ENCODE data around the gene PLD4.

Gene PLD4

DNA sequence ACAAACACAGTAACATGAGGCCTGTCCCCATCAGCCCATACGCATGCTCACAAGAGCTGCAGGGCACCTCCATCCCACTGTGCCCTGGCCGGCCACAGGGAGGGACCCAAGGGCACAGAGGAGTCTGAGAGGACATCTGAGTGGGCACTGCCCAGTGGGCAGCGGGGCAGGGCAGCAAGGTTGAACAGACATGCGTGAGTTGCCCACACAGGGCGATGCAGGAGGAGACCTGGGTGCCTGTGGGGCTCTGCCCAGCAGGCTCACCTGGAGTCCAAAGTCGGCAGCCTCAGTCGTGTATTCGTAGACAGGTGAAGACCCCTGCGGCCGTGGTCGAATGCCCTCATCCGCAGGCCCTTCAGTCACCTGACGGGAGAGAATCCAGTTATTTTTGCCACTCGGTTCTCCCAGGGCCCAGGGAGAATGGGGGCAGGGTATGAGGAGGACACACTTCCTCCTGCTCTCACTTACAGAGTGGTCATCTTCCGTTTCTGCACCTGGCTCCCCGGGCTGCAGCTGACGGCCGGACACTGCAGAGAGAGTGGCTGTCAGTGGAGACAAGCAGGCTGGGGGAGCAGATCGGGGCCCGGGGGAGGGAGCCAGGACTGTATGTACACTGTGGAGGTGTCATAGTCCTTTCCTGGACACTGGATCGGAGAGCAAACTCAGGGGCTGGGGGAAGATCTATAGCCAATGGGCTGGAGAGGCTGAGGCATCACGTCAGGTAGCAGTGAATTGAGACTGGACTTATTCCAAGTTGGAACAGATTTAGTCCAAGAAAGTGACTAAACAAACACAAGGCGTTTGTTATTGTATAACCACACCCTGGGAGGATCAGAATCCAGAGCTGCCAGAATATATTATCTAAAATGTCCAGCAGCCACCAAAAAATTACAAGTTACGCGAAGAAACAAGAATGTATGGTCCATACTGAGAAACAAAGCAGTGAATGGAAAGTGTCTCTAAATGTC lies 32.8 kb downstream of the PLD4 start:
- no peak for DNase-seq

GRCh38 chr14:104964546-104964945 lies 39.9 kb downstream of the PLD4 start:
- DNase-seq = no peak

DNA sequence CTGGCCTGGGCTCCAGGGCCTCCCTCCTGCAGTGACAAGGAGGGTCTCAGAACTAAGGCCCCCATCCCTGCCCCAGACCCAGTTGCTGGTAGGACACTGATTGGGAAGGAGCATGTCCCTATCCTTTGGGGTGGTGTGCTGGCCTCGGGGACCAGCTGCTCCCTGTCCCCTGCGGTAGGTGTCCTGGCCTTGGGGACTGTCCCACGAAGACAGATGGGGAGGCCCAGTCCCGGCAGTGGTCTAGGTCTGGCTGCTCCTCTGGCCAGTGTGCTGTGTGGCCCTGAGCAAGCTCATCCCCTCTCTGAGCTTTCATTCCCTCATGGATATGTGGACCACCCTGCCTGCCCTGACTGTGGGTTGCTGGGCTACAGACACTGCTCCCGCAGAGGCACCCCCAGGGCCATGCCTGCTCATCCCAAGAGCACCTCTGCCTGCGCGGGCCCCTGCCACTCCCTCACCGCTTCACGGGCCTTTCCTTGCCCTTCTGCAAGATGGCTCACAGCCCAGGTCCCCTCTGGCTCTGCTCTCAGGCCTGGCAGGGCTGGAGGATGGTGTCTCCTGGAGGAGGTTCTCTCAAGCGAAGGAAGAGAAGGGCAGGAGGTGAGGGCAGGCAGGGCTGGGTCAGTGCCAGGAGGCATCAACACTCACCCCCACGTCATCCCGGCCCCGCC lies 41.0 kb downstream of the PLD4 start:
- DNase-seq = no peak

- no peak for DNase-seq
Observed at GRCh38 chr14:104966261-104966865, 41.7 kb downstream of the PLD4 start.

DNA sequence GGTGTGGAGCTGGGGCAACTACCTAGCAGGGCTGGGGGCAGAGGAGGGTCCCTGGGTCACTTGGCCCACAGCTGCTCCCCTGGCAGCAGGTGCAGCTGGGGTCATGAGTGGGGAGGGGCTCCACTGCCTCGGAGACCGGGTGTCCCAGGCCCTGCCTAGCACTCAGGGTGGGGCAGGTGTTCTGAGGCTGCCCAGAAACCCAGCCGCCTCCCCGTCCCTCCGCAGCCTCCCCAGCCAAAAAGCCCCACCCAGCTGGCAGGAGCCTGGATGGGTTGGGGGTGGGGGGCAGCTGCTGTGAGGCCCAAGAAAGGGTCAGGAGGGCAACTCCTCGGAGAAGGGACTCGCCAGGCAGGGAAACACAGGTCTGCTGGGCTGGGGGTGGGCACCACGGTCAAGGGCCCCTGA lies 42.3 kb downstream of the PLD4 start:
- no peak for DNase-seq

- no peak for DNase-seq
Observed at GRCh38 chr14:104967386-104968152, 42.9 kb downstream of the PLD4 start.

GRCh38 chr14:104968153-104968527 lies 43.5 kb downstream of the PLD4 start:
- DNase-seq = no peak

- no peak for DNase-seq
Observed at GRCh38 chr14:104968541-104969401, 44.1 kb downstream of the PLD4 start.

GRCh38 chr14:104969741-104970230 lies 45.1 kb downstream of the PLD4 start:
- no peak for DNase-seq

GRCh38 chr14:104970231-104971068 lies 45.8 kb downstream of the PLD4 start:
- no peak for DNase-seq

- no peak for DNase-seq
Observed at GRCh38 chr14:104971447-104972240, 47.0 kb downstream of the PLD4 start.

- DNase-seq = no peak
Observed at GRCh38 chr14:104972301-104973134, 47.8 kb downstream of the PLD4 start.

DNA sequence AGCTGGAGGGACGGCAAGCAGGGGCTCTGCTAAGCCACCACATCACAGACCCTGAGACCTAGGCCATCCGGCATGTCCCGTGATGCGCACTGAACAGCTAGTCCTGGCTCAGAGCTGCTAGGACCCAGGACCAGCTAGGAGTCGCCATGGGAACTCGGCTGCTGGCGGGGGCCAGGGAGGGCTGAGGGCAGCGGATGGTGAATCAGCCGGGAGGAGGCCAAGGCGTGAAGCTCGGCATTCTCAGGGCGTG lies 48.4 kb downstream of the PLD4 start:
- DNase-seq = no peak

DNA sequence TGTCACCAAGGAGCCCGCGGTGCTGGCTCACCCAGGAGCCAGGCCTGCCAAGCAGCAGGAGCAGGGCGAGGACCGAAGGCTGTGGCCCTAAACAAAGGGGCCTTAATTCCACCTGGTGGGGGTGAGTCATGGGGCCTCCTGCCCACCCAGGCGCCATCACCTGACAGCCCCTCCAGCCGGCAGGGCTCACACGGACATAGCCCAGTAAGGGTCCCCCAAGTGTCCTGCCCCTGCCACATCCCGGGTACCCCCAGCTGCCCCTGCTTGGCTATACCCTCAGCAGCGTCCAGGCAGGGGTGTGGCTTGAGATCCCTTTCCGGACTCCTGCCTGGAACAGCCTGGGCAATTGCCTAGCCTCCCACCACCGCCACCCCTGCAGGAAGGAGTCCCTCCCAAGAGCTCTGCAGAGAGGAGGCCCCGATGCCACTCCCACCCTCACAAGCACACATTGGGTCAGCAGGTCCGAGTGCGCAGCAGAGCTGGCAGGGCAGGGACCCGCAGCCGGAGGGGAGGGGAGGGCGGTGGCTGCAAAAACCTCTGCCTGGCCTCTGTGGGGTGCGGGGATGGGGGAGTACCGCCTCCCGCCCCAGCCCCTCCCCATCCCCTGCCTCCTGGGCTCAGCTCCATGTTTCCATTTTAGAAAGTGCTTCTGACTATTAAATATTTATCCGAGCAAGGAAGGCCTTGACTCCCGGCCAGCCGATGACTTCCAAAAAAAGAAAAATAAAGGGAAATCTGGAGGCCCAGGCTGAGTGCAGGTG lies 48.9 kb downstream of the PLD4 start:
- no peak for DNase-seq

GRCh38 chr14:104974146-104974541 lies 49.5 kb downstream of the PLD4 start:
- no peak for DNase-seq

DNA sequence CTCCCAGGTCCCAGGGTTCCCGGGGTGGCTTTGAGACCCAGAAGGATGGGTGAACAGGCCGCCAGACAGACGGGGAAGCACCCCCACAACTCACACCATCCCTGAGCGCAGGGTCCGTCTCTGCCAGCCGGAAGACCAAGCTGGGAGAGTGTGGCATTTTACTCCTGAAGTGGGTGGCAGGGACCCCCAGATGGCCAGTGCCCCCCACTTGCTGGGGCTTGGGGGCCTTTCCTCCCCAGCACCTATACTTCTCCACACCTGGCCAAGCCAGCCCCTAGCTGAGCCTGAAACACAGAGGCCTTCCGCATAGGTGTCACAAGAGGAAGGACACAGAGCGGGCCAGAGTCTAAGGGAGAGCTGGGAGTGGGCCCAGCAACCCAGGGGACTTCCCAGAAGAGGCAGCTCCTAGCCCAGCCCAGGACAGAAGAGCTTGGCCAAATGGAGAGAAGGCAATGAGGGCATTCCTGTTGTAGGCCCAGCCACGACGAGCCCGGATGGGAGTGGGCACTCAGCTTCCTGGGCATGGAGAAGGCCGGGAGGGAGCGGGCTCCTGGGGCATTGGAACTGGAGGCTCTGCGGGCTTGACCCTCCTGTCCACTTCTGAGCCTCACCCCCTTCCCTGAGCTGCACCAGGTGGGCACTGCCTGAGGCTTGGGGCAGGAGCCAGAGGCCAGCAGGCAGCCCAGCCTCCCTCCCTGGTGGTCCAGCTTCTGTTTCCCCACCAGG lies 50.1 kb downstream of the PLD4 start:
- peak; percentile 13 for DNase-seq

DNA sequence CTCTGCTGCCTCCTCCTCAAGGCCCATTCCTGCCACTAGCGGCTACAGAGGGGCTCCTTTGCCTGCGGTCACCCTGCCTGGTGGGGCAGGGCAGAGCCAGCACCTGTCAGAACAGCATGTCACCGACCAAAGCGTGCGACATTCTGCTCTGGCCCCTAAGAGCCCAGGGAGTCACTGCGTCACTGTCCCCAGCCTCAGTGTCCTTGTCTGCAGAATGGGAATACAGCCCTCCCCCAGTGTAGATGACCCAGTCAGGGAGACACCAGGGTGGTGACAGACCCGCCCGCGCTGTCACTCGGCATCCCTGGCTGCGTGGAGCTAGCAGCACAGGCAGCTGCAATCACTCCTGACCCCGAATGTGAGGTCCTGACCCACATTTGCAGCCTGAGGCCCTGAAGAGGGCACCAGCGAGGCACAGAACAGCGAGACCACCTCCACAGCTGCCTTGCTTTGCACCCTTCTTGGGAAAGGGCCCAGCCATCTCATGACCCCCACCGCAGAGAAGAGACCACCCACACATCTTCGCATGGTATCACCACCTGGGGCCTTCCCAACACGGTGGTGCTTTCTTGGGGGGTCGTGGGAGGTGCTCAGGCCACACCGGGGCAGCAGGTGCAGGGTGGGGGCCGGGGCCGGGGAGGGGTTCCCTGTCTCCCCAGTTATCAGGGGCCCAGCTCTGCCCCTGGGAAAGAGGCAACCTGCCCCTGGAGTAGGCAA lies 51.0 kb downstream of the PLD4 start:
- no peak for DNase-seq

All from activated T-cell treated with anti-CD3 and anti-CD28 coated beads, Interleukin-2, amount 50 U/mL, for 1 hour (primary cell).